GM12873 (cell line): ENCODE data around the gene MARCHF9.

Source experiments
- TF ChIP-seq, protein P1 (sequence below): IDR thresholded peaks from 2 replicates; pipeline ENCODE4 v1.5.1; 2012; ENCODE audit warnings: low read depth, mild to moderate bottlenecking, moderate library complexity, low read length, control low read depth; ENCODE audit not compliant: insufficient read depth; ENCODE audit errors: missing control alignments

MARCHF9 gene

DNA sequence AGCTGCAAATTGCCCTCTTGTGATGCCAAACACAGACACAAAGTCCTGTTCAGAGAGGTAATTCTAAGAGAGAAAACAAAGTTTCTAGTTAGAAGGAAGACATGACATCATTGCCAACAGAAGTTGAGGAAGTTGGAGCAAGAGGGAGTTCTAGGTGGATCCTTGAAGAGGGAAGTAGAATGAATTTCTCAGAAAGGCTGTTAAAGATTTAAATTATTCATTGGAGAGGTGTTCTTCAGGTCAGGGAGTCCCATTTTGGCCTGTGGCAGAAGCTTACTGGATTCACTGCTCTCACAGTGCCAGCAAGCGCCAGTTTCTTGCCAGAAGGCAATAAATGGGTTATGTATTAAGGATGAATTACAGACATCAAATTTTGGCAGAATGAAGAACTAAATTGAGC is 43.0 kb downstream of the MARCHF9 start:
- TF ChIP-seq, protein P1, sequence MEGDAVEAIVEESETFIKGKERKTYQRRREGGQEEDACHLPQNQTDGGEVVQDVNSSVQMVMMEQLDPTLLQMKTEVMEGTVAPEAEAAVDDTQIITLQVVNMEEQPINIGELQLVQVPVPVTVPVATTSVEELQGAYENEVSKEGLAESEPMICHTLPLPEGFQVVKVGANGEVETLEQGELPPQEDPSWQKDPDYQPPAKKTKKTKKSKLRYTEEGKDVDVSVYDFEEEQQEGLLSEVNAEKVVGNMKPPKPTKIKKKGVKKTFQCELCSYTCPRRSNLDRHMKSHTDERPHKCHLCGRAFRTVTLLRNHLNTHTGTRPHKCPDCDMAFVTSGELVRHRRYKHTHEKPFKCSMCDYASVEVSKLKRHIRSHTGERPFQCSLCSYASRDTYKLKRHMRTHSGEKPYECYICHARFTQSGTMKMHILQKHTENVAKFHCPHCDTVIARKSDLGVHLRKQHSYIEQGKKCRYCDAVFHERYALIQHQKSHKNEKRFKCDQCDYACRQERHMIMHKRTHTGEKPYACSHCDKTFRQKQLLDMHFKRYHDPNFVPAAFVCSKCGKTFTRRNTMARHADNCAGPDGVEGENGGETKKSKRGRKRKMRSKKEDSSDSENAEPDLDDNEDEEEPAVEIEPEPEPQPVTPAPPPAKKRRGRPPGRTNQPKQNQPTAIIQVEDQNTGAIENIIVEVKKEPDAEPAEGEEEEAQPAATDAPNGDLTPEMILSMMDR = no peak

DNA sequence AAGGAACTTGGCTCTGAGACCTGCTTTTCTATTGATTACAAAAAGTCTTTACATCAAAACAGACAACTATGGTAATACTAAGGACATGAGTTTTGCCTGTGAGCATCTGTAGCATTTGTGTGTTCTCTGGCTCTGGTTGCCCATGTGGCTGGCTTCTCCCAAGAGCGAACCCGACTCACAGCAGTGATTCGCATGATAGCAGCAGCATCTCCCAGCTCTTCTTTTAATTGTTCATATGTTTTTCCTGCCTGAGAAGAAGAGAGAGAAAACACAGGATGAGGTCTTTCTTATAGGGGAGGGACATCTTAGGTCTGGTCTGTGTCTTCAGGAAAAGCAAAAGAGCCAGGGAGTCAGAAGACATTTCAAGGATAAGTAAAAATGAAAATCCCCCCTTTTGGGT is 46.1 kb downstream of the MARCHF9 start:
- TF ChIP-seq, protein P1 = no peak

DNA sequence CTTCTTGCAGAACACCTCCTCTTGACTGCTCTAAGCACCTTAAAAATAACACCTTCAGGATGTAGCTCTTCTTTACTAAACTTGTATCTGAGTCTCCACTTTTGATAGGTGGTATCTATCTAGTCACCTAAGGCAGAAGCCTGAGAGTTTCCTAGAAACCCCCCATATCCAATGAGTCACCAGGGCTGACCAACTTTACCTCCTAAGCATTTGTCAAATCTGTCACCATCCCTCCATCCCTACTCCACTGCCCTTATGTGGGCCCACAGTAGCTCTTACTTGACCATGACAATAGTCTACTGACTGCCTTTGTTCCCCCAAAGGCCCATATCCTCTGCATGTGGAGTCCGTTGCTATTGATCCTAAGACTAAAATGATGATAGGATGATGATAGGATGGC is 47.7 kb downstream of the MARCHF9 start:
- TF ChIP-seq, protein P1 = no peak

DNA sequence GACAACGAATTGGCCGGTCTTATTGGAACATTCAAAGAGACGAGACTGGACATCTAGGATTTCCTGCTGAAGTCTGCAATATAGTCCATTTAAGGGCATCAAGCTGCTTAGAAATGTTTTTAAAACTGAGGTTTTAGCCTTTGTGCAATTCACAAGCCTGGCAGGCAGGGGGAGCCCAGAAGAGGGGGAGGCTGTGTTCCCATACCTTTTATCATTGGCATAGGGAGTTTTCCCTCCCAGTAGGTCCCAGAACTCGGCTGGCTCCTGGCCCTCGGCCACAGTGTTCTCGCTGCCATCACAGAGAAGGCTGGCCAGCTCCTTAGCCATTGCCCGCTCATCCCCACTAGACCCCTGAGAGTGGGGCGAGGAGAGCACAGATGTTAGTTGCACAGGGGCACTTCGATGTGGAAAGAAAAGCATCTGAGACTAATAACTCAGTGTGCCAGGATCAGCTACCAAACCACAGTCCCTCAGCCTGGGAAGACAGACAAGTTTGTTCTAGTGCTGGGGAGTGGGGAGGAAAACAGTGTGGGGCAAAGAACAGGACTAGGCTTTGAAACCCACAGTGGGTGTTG is 48.5 kb downstream of the MARCHF9 start:
- TF ChIP-seq, protein P1 = peak; percentile 77

DNA sequence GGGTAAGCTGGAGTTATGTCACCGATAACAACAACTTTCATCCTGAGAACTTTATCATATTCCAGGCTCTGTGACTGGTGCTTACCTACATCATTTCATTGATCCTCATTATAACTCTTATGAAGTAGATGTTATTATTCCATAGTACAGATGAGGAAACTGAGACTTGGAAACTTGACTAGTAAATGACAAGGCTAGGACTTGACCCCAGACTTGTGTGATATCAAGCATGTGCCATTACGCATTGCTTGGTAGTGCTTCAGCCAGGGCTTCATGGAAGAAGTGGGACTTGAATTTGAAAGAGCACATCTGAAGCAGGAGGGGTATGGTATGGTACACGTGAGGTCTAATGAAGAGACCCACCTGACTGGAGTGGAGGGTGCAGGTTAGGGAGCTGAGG is 51.8 kb downstream of the MARCHF9 start:
- TF ChIP-seq, protein P1 = no peak

DNA sequence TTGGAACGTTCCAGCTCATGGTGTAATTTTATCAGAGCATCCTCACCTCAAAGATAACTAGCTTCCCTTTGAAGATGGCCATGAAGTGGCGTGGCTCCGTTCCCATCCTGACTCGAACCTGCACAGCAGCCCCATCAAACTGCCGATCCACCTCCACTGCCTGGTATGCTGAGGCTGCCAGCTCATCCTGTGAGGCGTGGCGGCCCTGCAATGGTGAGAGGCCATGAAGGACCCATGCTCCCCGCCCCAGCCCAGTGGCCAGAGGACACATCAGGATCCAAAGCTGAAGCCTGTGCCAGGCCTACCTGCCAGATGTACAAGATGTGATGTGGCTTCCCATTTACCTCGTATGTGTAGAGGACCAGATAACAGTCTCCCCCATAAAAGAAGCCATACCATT is 52.4 kb downstream of the MARCHF9 start:
- TF ChIP-seq, protein P1 = no peak

DNA sequence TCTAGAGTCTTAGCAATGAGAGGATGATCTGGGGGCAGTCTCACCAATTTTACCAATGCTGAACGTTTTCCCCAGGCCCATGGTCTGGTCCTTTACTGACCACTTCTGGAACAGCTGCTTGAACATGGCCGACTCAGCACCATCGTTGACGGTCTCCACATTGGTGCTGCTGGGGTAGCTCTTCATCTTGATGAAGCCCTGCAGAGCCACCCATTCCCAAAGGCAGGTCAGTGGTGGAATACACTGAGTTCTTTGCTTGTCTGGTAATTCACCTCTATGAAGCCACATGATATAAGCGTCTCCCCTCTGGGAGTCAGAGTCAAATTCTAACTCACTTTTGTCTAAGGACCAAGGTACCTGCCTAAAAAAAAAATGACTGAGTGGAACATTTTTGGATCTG is 53.4 kb downstream of the MARCHF9 start:
- TF ChIP-seq, protein P1 = no peak
